Stimulated activated CD4-positive, alpha-beta T cell treated with anti-CD3 and anti-CD28 coated beads, Interleukin-15, amount 100 ng/mL, for 24 hours (primary cell): Measurements from ENCODE around the gene SGTB.
A peak's percentile ranks its signal among the peaks of the same experiment; 100 is the strongest.
"Not testable (repeated sequence)": the region's sequence is repeated elsewhere in the genome, so short reads cannot be mapped to it uniquely, and the experiment has no call there.

Experiments used
- DNase-seq: peaks from one replicate; pipeline ENCODE4 v3.0.0-alpha.2; 2020

Gene SGTB

GRCh38 chr5:65721720-65722574 lies at the start of gene SGTB, which contains the start of gene NLN:
Gene SGTB (minus strand): TSS chr5:65722109. CDS start chr5:65720807, 1,302 bp downstream.
Gene NLN (plus strand): TSS chr5:65722205. CDS start chr5:65722374, 169 bp downstream.
- DNase-seq: peak; percentile 87

GRCh38 chr5:65771266-65771665 lies 49.4 kb upstream of the SGTB start:
- DNase-seq: no peak

GRCh38 chr5:65769539-65769938 lies 47.6 kb upstream of the SGTB start:
- no peak for DNase-seq

GRCh38 chr5:65768723-65769346 lies 46.9 kb upstream of the SGTB start:
- DNase-seq: no peak

- no peak for DNase-seq
Observed at GRCh38 chr5:65767565-65767964, 45.7 kb upstream of the SGTB start.

- no peak for DNase-seq
Observed at GRCh38 chr5:65766781-65767180, 44.9 kb upstream of the SGTB start.

- DNase-seq: peak; percentile 18
Observed at GRCh38 chr5:65766175-65766574, 44.3 kb upstream of the SGTB start.

- DNase-seq: no peak
Observed at GRCh38 chr5:65765582-65765981, 43.7 kb upstream of the SGTB start.

GRCh38 chr5:65762234-65762633 lies 40.3 kb upstream of the SGTB start:
- DNase-seq: no peak

GRCh38 chr5:65760504-65761275 lies 38.8 kb upstream of the SGTB start:
- DNase-seq: peak; percentile 17

- DNase-seq: no peak
Observed at GRCh38 chr5:65758546-65759144, 36.7 kb upstream of the SGTB start.

- DNase-seq: no peak
Observed at GRCh38 chr5:65753189-65753588, 31.3 kb upstream of the SGTB start.

GRCh38 chr5:65750938-65751337 lies 29.0 kb upstream of the SGTB start:
- no peak for DNase-seq

GRCh38 chr5:65749956-65750355 lies 28.0 kb upstream of the SGTB start:
- DNase-seq: no peak

GRCh38 chr5:65749221-65749844 lies 27.4 kb upstream of the SGTB start:
- DNase-seq: no peak

- peak; percentile 34 for DNase-seq
Observed at GRCh38 chr5:65742565-65743231, 20.8 kb upstream of the SGTB start.

GRCh38 chr5:65739162-65739561 lies 17.3 kb upstream of the SGTB start:
- DNase-seq: no peak

GRCh38 chr5:65738305-65738704 lies 16.4 kb upstream of the SGTB start:
- no peak for DNase-seq

- no peak for DNase-seq
Observed at GRCh38 chr5:65737842-65738241, 15.9 kb upstream of the SGTB start.

GRCh38 chr5:65736011-65736410 lies 14.1 kb upstream of the SGTB start:
- DNase-seq: no peak

- no peak for DNase-seq
Observed at GRCh38 chr5:65734921-65735320, 13.0 kb upstream of the SGTB start.

GRCh38 chr5:65734196-65734775 lies 12.4 kb upstream of the SGTB start:
- not testable (repeated sequence) for DNase-seq
